Uterus (tissue), 2 donors: ENCODE results near the gene CD3G.

Source experiments
- CTCF ChIP-seq, 4 experiments: fragments of 200-600 bp in 2 of 4; fragments of 450-650 bp in 2 of 4; sonication (generic) in 2 of 4; IDR thresholded peaks; one replicate each; pipeline ENCODE4 v1.5.1; 2016 to 2019; ENCODE audit warnings: antibody characterized with exemption in 4 of 4, mild to moderate bottlenecking in 2 of 4, moderate library complexity in 1 of 4
- POLR2A ChIP-seq, 2 donors: fragments of 450-650 bp; IDR thresholded peaks; one replicate each; pipeline ENCODE4 v1.6.1; 2016; ENCODE audit warnings: antibody characterized with exemption in 2 of 2, mild to moderate bottlenecking in 1 of 2, moderate library complexity in 1 of 2

- TF ChIP-seq CTCF (IDR thresholded peaks at IDR 0.05) (peak; percentile 19 to 54 (median 33)), POLR2A (IDR thresholded peaks at IDR 0.05) (no peak)
These were observed 9.1 kb downstream of the CD3G start for GRCh38 chr11:118353084-118353710.
